Measurements from ENCODE around the gene TPST2. TPM values are rescaled to one million over a fixed set of nuclear protein-coding genes. Genes with fewer than 3 reads are reported as not detected.

TPST2 gene
- total RNA-seq, 1 experiment from 2014 or later = 50.1 TPM

GRCh38 chr22:26542831-26543230, 47.1 kb downstream of the TPST2 start:
- Histone ChIP-seq H3K23ac (ENCODE audit: insufficient read length, low read depth, low read length) (no peak overlapping the region), H2BK5ac (ENCODE audit: insufficient read length, low read length) (no peak overlapping the region), H4K20me1 (ENCODE audit: control insufficient read depth, insufficient read depth, insufficient read length) (no peaks in the 10 kb centered on the region), H2AFZ (ENCODE audit: low read length) (no peak overlapping the region), H3K79me1 (ENCODE audit: insufficient read depth, low read depth, low read length, poor library complexity, severe bottlenecking) (peaks cover 8% of the 10 kb centered on the region), H4K91ac (ENCODE audit: insufficient read length, low read depth, low read length) (no peak overlapping the region), H2BK12ac (ENCODE audit: insufficient read length, low read depth, low read length) (no peak overlapping the region), H3T11ph (ENCODE audit: low read length) (no peak overlapping the region), H4K5ac (ENCODE audit: insufficient read length, low read depth, low read length) (no peak overlapping the region), H3K4ac (ENCODE audit: low read depth, low read length) (no peak overlapping the region), H2BK15ac (ENCODE audit: low read depth, low read length) (no peak overlapping the region), H3K27ac (ENCODE audit: insufficient read length, low read depth, low read length) (no peak overlapping the region), H2BK120ac (ENCODE audit: low read depth, low read length, poor library complexity, severe bottlenecking) (no peak overlapping the region), H4K8ac (replicated peaks; ENCODE audit: insufficient read length, low read depth, low read length) (peak overlapping the region; percentile 50), H2AK5ac (ENCODE audit: insufficient read length, low read length) (no peak overlapping the region), H3K14ac (ENCODE audit: insufficient read depth, low read length) (no peak overlapping the region), H3K9ac (ENCODE audit: extremely low read depth, insufficient read length, low read length) (no peak overlapping the region), H3K18ac (ENCODE audit: insufficient read length, low read depth, low read length) (no peak overlapping the region), H3K4me1 (ENCODE audit: insufficient read depth, low read length) (no peaks in the 10 kb centered on the region), H3K27me3 (ENCODE audit: insufficient read depth, low read length) (no peaks in the 10 kb centered on the region), H2BK20ac (ENCODE audit: low read depth, low read length, poor library complexity, severe bottlenecking) (no peak overlapping the region), H3K9me3 (ENCODE audit: control insufficient read depth, low read depth, low read length) (no peaks in the 10 kb centered on the region), H3K79me2 (ENCODE audit: insufficient read depth, low read length) (peaks cover 18% of the 10 kb centered on the region; the same call in 1 of the 2 replicates), H3K56ac (ENCODE audit: insufficient read length, low read depth, low read length) (no peak overlapping the region), H3K23me2 (ENCODE audit: insufficient read length, low read depth, low read length, poor library complexity, severe bottlenecking) (no peaks in the 10 kb centered on the region), H3K4me2 (ENCODE audit: insufficient read depth, insufficient read length, low read length) (no peak overlapping the region)
- TF ChIP-seq CTCF (conservative IDR thresholded peaks at IDR 0.05) = no peak
- Mint-ChIP-seq H3K27me3 (ENCODE audit: low read depth) (no peaks in the 10 kb centered on the region), H3K36me3 (ENCODE audit: insufficient read depth in 1 of 3, low read depth in 3 of 3) (peaks cover 21 to 45% (median 35%) of the 10 kb centered on the region in 3 experiments), H3K27ac (peak overlapping the region in 2 of 3 experiments; percentile 7 to 34; a peak in 1 of 7 replicates), H3K4me1 (peaks cover 0 to 5% of the 10 kb centered on the region in 2 experiments; a peak in 2 of 4 replicates), H3K9me3 (no peaks in the 10 kb centered on the region), H3K4me3 (no peak overlapping the region)
- DNase-seq = no peak
- no CpG with 5 or more reads among the region's 3 CpGs for WGBS (ENCODE audit: extremely low coverage, insufficient read length, low lambda C conversion rate)

Data from H9 (cell line).